ENCODE data around the gene NCS1.

Gene NCS1

GRCh38 chr9:130181678-130182380 is 9.6 kb downstream of the NCS1 start:
- H3K4me3 ChIP-seq (ENCODE audit: low read depth, low read length), result no peak overlapping the region
- ChIA-PET POLR2A (no interaction called here), CTCF (no interaction called here)
- no peak for DNase-seq (ENCODE audit: low read depth, low spot score)
- TF ChIP-seq CTCF (IDR thresholded peaks at IDR 0.05; ENCODE audit: insufficient read depth, low read length, missing control alignments), result no peak

- no peak overlapping the region for H3K4me3 ChIP-seq (ENCODE audit: low read depth, low read length)
- POLR2A ChIA-PET, result interaction anchor here (1.3 kb wide), 1 partner anchor 9 kb away, joined by 7 read pairs; no protein-coding TSS in a partner anchor
- CTCF ChIA-PET, result interaction anchor here (0.6 to 1.4 kb wide), 4 partner anchors 8 to 75 kb away, joined by 3 to 10 read pairs (median 5); no protein-coding TSS in a partner anchor
- TF ChIP-seq CTCF (IDR thresholded peaks at IDR 0.05; ENCODE audit: insufficient read depth, low read length, missing control alignments), result no peak
- DNase-seq (ENCODE audit: low read depth, low spot score), result no peak
Measured at GRCh38 chr9:130182381-130182909, 10.2 kb downstream of the NCS1 start.

- ChIA-PET CTCF (interaction anchor here (0.6 to 1.4 kb wide), 4 partner anchors 9 to 76 kb away, joined by 3 to 10 read pairs (median 5); no protein-coding TSS in a partner anchor), POLR2A (interaction anchor here (1.3 kb wide), 1 partner anchor 10 kb away, joined by 7 read pairs; no protein-coding TSS in a partner anchor)
- peak; percentile 44 for DNase-seq (ENCODE audit: low read depth, low spot score)
- TF ChIP-seq CTCF (IDR thresholded peaks at IDR 0.05; ENCODE audit: insufficient read depth, low read length, missing control alignments), result no peak
- H3K4me3 ChIP-seq (ENCODE audit: low read depth, low read length), result peak overlapping the region; percentile 7
Measured at GRCh38 chr9:130183133-130183762, 11.0 kb downstream of the NCS1 start.

- CTCF ChIA-PET, result interaction anchor here (1.0 to 2.3 kb wide), 4 partner anchors 11 to 77 kb away, joined by 3 to 10 read pairs (median 6); no protein-coding TSS in a partner anchor
- POLR2A ChIA-PET, result interaction anchor here (0.7 to 1.0 kb wide), 2 partner anchors 11 to 56 kb away, joined by 3 read pairs; no protein-coding TSS in a partner anchor
- no peak for TF ChIP-seq CTCF (IDR thresholded peaks at IDR 0.05; ENCODE audit: insufficient read depth, low read length, missing control alignments)
- peak overlapping the region; percentile 36 for H3K4me3 ChIP-seq (ENCODE audit: low read depth, low read length)
- DNase-seq (ENCODE audit: low read depth, low spot score), result no peak
Measured at GRCh38 chr9:130185017-130185416, 12.8 kb downstream of the NCS1 start.

- H3K4me3 ChIP-seq (ENCODE audit: low read depth, low read length), result peak overlapping the region; percentile 36
- TF ChIP-seq CTCF (IDR thresholded peaks at IDR 0.05; ENCODE audit: insufficient read depth, low read length, missing control alignments), result no peak
- POLR2A ChIA-PET, result interaction anchor here (0.7 to 1.0 kb wide), 2 partner anchors 12 to 57 kb away, joined by 3 read pairs; no protein-coding TSS in a partner anchor
- DNase-seq (ENCODE audit: low read depth, low spot score), result no peak
- CTCF ChIA-PET, result interaction anchor here (0.7 to 2.3 kb wide), 5 partner anchors 12 to 78 kb away, joined by 3 to 10 read pairs (median 4); no protein-coding TSS in a partner anchor
Measured at GRCh38 chr9:130185490-130186031, 13.4 kb downstream of the NCS1 start.

Measured in AG04449 (cell line).